A549 (cell line): ENCODE results near the gene MYH15. TPM values are rescaled to one million over a fixed set of nuclear protein-coding genes. Genes with fewer than 3 reads are reported as not detected.

ENCODE experiments used
- ATAC-seq, 2 experiments: fragments of 200-7000 bp in 1 of 2; fragments of >200 bp in 1 of 2; cut with Nextera tagmentation in 1 of 2; cut with Tn5 transposase in 1 of 2; 3 replicates each; pipeline versions ENCODE4 v1.8.0 to v1.9.1; 2018 to 2020; ENCODE audit warnings: mild to moderate bottlenecking in 1 of 2, moderate library complexity in 1 of 2
- CTCF ChIA-PET: fragments of 300-600 bp; sonication (Branson Sonifier 250); formaldehyde crosslinking; extraction: SDS; loops from one replicate; lab custom pipeline; 2021; ENCODE audit warnings: antibody characterized with exemption, inconsistent platforms; lab: Yijun Ruan, JAX
- POLR2A ChIA-PET: fragments of 350-600 bp; formaldehyde crosslinking; extraction: SDS; loops from one replicate; lab custom pipeline; 2021; ENCODE audit warnings: antibody characterized with exemption, inconsistent platforms; lab: Yijun Ruan, JAX
- DNase-seq, 2 experiments: peaks; one replicate each; pipeline versions ENCODE4 v3.0.0 to v3.0.0-alpha.2; 2011 to 2016; ENCODE audit warnings: low read depth in 1 of 2, low spot score in 1 of 2
- FAIRE-seq: peaks from 2 replicates; lab custom pipeline; 2011; peaks lifted over from hg19 to GRCh38; lab: Jason Lieb, UNC
- H3K27ac ChIP-seq, 2 experiments: fragments of >200 bp; sonication (Bioruptor Twin); formaldehyde crosslinking; 3 replicates each; pipeline ENCODE4 v1.5.1; 2016 to 2017
- H3K4me1 ChIP-seq: fragments of >200 bp; sonication (Bioruptor Twin); formaldehyde crosslinking; 3 replicates; pipeline ENCODE4 v1.6.1; 2016
- H3K4me2 ChIP-seq: fragments of >200 bp; sonication (Bioruptor Twin); formaldehyde crosslinking; 3 replicates; pipeline ENCODE4 v1.6.1; 2016
- H3K4me3 ChIP-seq: fragments of >200 bp; sonication (Bioruptor Twin); formaldehyde crosslinking; 3 replicates; pipeline ENCODE4 v1.5.1; 2016
- H3K9me3 ChIP-seq: fragments of >200 bp; sonication (Bioruptor Twin); formaldehyde crosslinking; 3 replicates; pipeline ENCODE4 v1.6.1; 2016
- BHLHE40 ChIP-seq: IDR thresholded peaks from 2 replicates; pipeline ENCODE4 v1.6.1; 2012; ENCODE audit warnings: low read depth, low read length, inconsistent platforms
- CBX8 ChIP-seq: fragments of 200-600 bp; sonication (generic); IDR thresholded peaks from 2 replicates; pipeline ENCODE4 v1.6.1; 2016
- CEBPB ChIP-seq, 2 experiments: fragments of >200 bp in 1 of 2; sonication (Bioruptor Twin) in 1 of 2; formaldehyde crosslinking in 1 of 2; IDR thresholded peaks; 2 replicates each; pipeline ENCODE4 v1.6.1; 2012 to 2016
- CHD2 ChIP-seq: fragments of 150-350 bp; IDR thresholded peaks from 2 replicates; pipeline ENCODE4 v1.6.1; 2014; ENCODE audit warnings: low read length; ENCODE audit not compliant: partially characterized antibody
- CHD4 ChIP-seq: fragments of 200-600 bp; sonication (generic); IDR thresholded peaks from 2 replicates; pipeline ENCODE4 v1.6.1; 2016; ENCODE audit warnings: antibody characterized with exemption, mild to moderate bottlenecking, borderline replicate concordance
- E2F6 ChIP-seq: IDR thresholded peaks from 2 replicates; pipeline ENCODE4 v1.6.1; 2012; ENCODE audit warnings: low read depth, borderline replicate concordance
- EHF ChIP-seq: fragments of 250-450 bp; sonication (Bioruptor Pico); IDR thresholded peaks from 2 replicates; pipeline ENCODE4 v1.5.0; 2020; ENCODE audit warnings: mild to moderate bottlenecking
- EHMT2 ChIP-seq: fragments of 200-600 bp; sonication (generic); IDR thresholded peaks from 2 replicates; pipeline ENCODE4 v1.6.1; 2016; ENCODE audit warnings: antibody characterized with exemption, low read depth, mild to moderate bottlenecking, moderate library complexity
- ELK1 ChIP-seq: fragments of 150-350 bp; IDR thresholded peaks from 2 replicates; pipeline ENCODE4 v1.6.1; 2014; ENCODE audit warnings: low read depth, mild to moderate bottlenecking, low read length
- EP300 ChIP-seq, 2 experiments: fragments of >200 bp; sonication (Bioruptor Twin); formaldehyde crosslinking; IDR thresholded peaks; 2 replicates in 1 of 2; 3 replicates in 1 of 2; pipeline ENCODE4 v1.6.1; 2016 to 2017
- HOXB13 ChIP-seq: fragments of 250-450 bp; sonication (Bioruptor Pico); IDR thresholded peaks from 2 replicates; pipeline ENCODE4 v1.5.0; 2020; ENCODE audit warnings: low read depth, mild to moderate bottlenecking, moderate library complexity
- KDM1A ChIP-seq: fragments of 200-600 bp; sonication (generic); IDR thresholded peaks from 2 replicates; pipeline ENCODE4 v1.6.1; 2016; ENCODE audit warnings: low read depth, mild to moderate bottlenecking
- KDM5A ChIP-seq: fragments of 200-600 bp; sonication (generic); IDR thresholded peaks from 2 replicates; pipeline ENCODE4 v1.6.1; 2016; ENCODE audit warnings: antibody characterized with exemption, mild to moderate bottlenecking
- MYC ChIP-seq: IDR thresholded peaks from 2 replicates; pipeline ENCODE4 v1.6.1; 2012; ENCODE audit warnings: mild to moderate bottlenecking, inconsistent platforms, low read length, improper control_type of control experiment, borderline replicate concordance
- PBX3 ChIP-seq: IDR thresholded peaks from 2 replicates; pipeline ENCODE4 v1.6.1; 2012
- POLR2A ChIP-seq: IDR thresholded peaks from 2 replicates; pipeline ENCODE4 v1.6.1; 2012; ENCODE audit warnings: mild to moderate bottlenecking, low read length
- RNF2 ChIP-seq: fragments of 200-600 bp; sonication (generic); IDR thresholded peaks from 2 replicates; pipeline ENCODE4 v1.6.1; 2016; ENCODE audit warnings: low read depth, mild to moderate bottlenecking, antibody characterized with exemption, moderate library complexity, borderline replicate concordance
- SMC3 ChIP-seq: fragments of >200 bp; sonication (Bioruptor Twin); formaldehyde crosslinking; IDR thresholded peaks from 3 replicates; pipeline ENCODE4 v1.6.1; 2018; ENCODE audit warnings: inconsistent platforms
- TFCP2L1 ChIP-seq: fragments of 250-450 bp; sonication (Bioruptor Pico); IDR thresholded peaks from 2 replicates; pipeline ENCODE4 v1.5.0; 2021; ENCODE audit warnings: mild to moderate bottlenecking
- WGBS: methylation state at CpG from one replicate; pipeline ENCODE4 v1.1.6; 2017; ENCODE audit errors: missing lambda C conversion rate; 5-methylcytosine and 5-hydroxymethylcytosine counted together
- polyA plus RNA-seq, 4 experiments: library from polyadenylated mRNA; depleted of rRNA in 3 of 4; stranded (reverse); fragments of >200 nt; fragmentation: RNase III in 1 of 4; extraction: RNeasy Plus Mini Kit Qiagen cat#74134 plus additional on column Dnase treatment in 1 of 4; gene quantifications; 2 replicates in 3 of 4; 3 replicates in 1 of 4; pipeline ENCODE4 v1.2.3, GENCODE V29; 2011 to 2017
- TF ChIP-seq, protein P1 (sequence below): fragments of 450-650 bp; IDR thresholded peaks from 2 replicates; pipeline ENCODE4 v1.6.1; 2014; ENCODE audit warnings: antibody characterized with exemption
- TF ChIP-seq, protein P2 (sequence below): fragments of >200 bp; sonication (Bioruptor Twin); formaldehyde crosslinking; IDR thresholded peaks from 2 replicates; pipeline ENCODE4 v1.6.1; 2016

The MYH15 gene
- polyA plus RNA-seq, 2 of the 4 experiments (the other 2 are of a cell fraction) = 0.39 to 1.7 TPM

- no peak overlapping the region for H3K4me2 ChIP-seq
- DNase-seq (no peak), FAIRE-seq (peak; percentile 23), ATAC-seq (no peak)
- POLR2A ChIA-PET = no interaction called here
- no peaks in the 10 kb centered on the region for H3K9me3 ChIP-seq
- H3K27ac ChIP-seq = no peak overlapping the region
- H3K4me3 ChIP-seq = no peak overlapping the region
- TF ChIP-seq BHLHE40 (no peak), CHD4 (no peak), CEBPB (IDR thresholded peaks at IDR 0.05) (no peak), E2F6 (no peak), PBX3 (no peak), TFCP2L1 (no peak), EP300 (IDR thresholded peaks at IDR 0.05) (no peak)
- TF ChIP-seq, protein P1, sequence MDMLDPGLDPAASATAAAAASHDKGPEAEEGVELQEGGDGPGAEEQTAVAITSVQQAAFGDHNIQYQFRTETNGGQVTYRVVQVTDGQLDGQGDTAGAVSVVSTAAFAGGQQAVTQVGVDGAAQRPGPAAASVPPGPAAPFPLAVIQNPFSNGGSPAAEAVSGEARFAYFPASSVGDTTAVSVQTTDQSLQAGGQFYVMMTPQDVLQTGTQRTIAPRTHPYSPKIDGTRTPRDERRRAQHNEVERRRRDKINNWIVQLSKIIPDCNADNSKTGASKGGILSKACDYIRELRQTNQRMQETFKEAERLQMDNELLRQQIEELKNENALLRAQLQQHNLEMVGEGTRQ = no peak
- CTCF ChIA-PET = interaction anchor here (0.9 to 2.1 kb wide), 2 partner anchors 15 to 49 kb away, joined by 3 to 5 read pairs; no protein-coding TSS in a partner anchor
- WGBS = 88% methylated on average over 4 of the region's 4 CpGs
- H3K4me1 ChIP-seq = no peaks in the 10 kb centered on the region
Observed at GRCh38 chr3:108538083-108538482, 27.7 kb upstream of the MYH15 start.

DNA sequence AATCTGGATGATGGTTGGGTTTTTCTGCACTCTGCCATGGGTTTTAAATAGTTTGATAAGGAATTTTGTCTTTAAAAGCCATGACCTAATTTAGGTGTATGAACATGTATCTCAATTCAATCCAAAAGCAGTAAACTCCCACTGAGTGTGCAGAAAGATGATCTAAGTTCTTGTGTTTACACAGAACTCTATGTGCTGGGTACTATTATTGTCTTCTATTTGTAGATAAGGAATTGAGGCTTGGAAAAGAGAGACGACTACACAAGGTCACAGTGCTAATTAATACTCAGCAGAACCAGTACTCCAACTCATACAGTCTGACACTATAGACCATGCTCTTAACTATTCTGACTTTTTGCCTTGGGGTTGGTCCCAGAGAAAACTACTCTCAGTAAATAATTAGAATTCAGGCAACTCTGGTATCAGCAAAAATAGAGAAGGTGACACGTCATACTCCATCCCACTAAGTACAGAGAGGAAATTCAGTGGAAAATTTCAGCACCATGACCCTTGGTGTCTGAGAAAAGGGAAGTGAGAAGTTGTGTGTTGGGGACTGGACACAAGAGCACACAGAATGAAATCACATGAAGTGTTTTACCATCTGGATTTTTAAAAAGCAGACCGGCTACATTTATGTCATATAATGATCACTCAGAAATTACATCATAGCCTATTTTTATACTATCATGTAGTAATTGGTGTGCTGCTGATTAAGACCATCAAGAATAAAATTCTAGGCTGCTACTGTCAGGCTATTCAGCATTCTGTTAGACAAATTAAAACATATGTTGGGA is 18.3 kb upstream of the MYH15 start:
- 45% methylated on average over 3 of the region's 3 CpGs for WGBS
- DNase-seq (no peak), ATAC-seq (no peak), FAIRE-seq (no peak)
- H3K9me3 ChIP-seq = no peaks in the 10 kb centered on the region
- no peak overlapping the region for H3K4me2 ChIP-seq
- H3K4me3 ChIP-seq = no peak overlapping the region
- POLR2A ChIA-PET = no interaction called here
- H3K4me1 ChIP-seq = no peaks in the 10 kb centered on the region
- TF ChIP-seq MYC (no peak), EP300 (IDR thresholded peaks at IDR 0.05) (no peak), POLR2A (no peak), KDM5A (no peak), RNF2 (no peak), SMC3 (no peak), BHLHE40 (no peak), KDM1A (no peak), CBX8 (no peak), EHF (no peak), EHMT2 (no peak), CHD2 (no peak)
- TF ChIP-seq, protein P2, sequence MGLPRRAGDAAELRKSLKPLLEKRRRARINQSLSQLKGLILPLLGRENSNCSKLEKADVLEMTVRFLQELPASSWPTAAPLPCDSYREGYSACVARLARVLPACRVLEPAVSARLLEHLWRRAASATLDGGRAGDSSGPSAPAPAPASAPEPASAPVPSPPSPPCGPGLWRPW = no peak
- CTCF ChIA-PET = no interaction called here
- no peak overlapping the region for H3K27ac ChIP-seq

DNA sequence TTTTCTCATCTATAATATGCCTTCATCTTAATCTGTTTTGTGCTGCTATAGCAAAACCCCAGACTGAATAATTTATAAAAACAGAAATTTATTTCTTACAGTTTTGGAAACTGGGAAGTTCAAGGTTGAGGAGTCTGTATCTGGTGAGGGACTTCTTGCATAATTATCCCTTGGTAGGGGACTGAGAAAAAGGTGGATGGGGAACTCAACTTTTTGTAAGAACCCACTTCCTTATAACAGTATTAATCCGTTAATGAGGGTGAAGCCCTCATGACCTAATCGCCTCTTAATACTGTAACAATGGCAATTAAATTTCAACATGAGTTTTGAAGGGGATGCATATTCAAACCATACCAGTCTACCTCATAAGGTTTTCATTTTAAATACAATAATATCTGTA is 17.4 kb upstream of the MYH15 start:
- ATAC-seq (no peak), FAIRE-seq (no peak), DNase-seq (no peak)
- Histone ChIP-seq H3K27ac (no peak overlapping the region), H3K9me3 (no peaks in the 10 kb centered on the region), H3K4me3 (no peak overlapping the region), H3K4me2 (no peak overlapping the region), H3K4me1 (no peaks in the 10 kb centered on the region)
- TF ChIP-seq TFCP2L1 = no peak
- no peak for TF ChIP-seq ELK1
- no peak for TF ChIP-seq HOXB13 (CRISPR knock-in tag)
- ChIA-PET CTCF (no interaction called here), POLR2A (no interaction called here)
- WGBS = 4% methylated on average over 2 of the region's 2 CpGs
